ENCODE results near the gene KISS1.

DNA sequence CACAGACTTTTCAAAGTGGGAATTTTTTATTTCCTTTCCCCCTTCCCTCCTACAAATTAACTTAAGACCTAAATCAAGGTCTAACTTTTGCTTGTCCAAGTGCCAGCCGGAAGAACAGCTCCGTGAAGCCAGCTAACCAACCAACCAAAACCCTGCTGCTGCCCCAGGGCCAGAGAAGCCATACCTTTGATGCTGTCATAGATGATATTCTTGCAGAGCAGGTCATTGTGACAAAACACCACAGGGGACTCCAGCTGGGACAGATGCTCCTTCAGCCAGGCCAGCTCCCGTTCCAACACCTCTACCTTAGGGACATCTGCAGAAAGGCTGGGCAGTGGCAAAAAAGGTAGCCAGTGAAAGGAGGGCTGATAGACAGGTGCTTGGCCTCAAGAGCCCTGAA is 55.2 kb downstream of the KISS1 start:
- TF ChIP-seq, protein P1, sequence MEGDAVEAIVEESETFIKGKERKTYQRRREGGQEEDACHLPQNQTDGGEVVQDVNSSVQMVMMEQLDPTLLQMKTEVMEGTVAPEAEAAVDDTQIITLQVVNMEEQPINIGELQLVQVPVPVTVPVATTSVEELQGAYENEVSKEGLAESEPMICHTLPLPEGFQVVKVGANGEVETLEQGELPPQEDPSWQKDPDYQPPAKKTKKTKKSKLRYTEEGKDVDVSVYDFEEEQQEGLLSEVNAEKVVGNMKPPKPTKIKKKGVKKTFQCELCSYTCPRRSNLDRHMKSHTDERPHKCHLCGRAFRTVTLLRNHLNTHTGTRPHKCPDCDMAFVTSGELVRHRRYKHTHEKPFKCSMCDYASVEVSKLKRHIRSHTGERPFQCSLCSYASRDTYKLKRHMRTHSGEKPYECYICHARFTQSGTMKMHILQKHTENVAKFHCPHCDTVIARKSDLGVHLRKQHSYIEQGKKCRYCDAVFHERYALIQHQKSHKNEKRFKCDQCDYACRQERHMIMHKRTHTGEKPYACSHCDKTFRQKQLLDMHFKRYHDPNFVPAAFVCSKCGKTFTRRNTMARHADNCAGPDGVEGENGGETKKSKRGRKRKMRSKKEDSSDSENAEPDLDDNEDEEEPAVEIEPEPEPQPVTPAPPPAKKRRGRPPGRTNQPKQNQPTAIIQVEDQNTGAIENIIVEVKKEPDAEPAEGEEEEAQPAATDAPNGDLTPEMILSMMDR (IDR thresholded peaks at IDR 0.05 in 8 of 11, conservative IDR thresholded peaks at IDR 0.05 in 3 of 11) = no peak
- no peak for TF ChIP-seq POLR2A (IDR thresholded peaks at IDR 0.05)
